Measurements from ENCODE around the gene SSRP1. TPM values are rescaled to one million over a fixed set of nuclear protein-coding genes. Genes with fewer than 3 reads are reported as not detected.
A peak's percentile ranks its signal among the peaks of the same experiment; 100 is the strongest.
"Not testable (repeated sequence)": the region's sequence is repeated elsewhere in the genome, so short reads cannot be mapped to it uniquely, and the experiment has no call there.

The SSRP1 gene
- total and polyA plus RNA-seq, 12 donors: 25.3 to 106 (median 56.9) TPM

GRCh38 chr11:57340039-57340615 is 4.4 kb upstream of the SSRP1 start:
- no peak for TF ChIP-seq POLR2A (IDR thresholded peaks at IDR 0.05)
- peak in 1 of 6 experiments; percentile 11 for TF ChIP-seq CTCF (IDR thresholded peaks at IDR 0.05)
- WGBS, 4 donors: 37 to 39% (median 38%) methylated on average over 11 to 12 of the region's 12 CpGs
- H3K27ac ChIP-seq: no peak overlapping the region

GRCh38 chr11:57339328-57339727 is 3.6 kb upstream of the SSRP1 start:
- no peak overlapping the region for H3K27ac ChIP-seq
- H3K27me3 ChIP-seq: no peaks in the 10 kb centered on the region
- H3K36me3 ChIP-seq (replicated peaks in 1 of 2): no peaks in the 10 kb centered on the region
- intact Hi-C loops (cut with DNase I): no loop called here
- TF ChIP-seq CTCF (IDR thresholded peaks at IDR 0.05): no peak
- TF ChIP-seq POLR2A (IDR thresholded peaks at IDR 0.05): no peak
- H3K4me3 ChIP-seq: no peak overlapping the region
- DNase-seq: no peak
- no peaks in the 10 kb centered on the region for H3K9me3 ChIP-seq (replicated peaks in 1 of 3)
- 68 to 84% (median 78%) methylated on average over 5 of the region's 5 CpGs for WGBS, 4 donors
- peaks cover 0 to 13% of the 10 kb centered on the region in 2 donors for H3K4me1 ChIP-seq (replicated peaks in 1 of 2)

More at GRCh38 chr11:57340039-57340615, 4.4 kb upstream of the SSRP1 start:
- DNase-seq: peak in 1 of 7 donors; percentile 48
- intact Hi-C loops (cut with DNase I): loop anchor here (10.0 kb wide), 4 partner anchors 115 to 305 kb away; partner anchors contain the start of gene YPEL4 (in 1 of the 2)
- Histone ChIP-seq H3K9me3 (replicated peaks in 1 of 3) (no peaks in the 10 kb centered on the region), H3K4me3 (no peak overlapping the region), H3K4me1 (replicated peaks in 1 of 2) (peaks cover 0 to 5% of the 10 kb centered on the region in 2 donors), H3K27me3 (no peaks in the 10 kb centered on the region), H3K36me3 (replicated peaks in 1 of 2) (no peaks in the 10 kb centered on the region)

- no peaks in the 10 kb centered on the region for H3K27me3 ChIP-seq
- TF ChIP-seq CTCF (IDR thresholded peaks at IDR 0.05) (no peak), POLR2A (IDR thresholded peaks at IDR 0.05) (no peak)
- 30 to 81% (median 44%) methylated on average over 3 to 4 of the region's 4 CpGs for WGBS, 4 donors
- no peak for DNase-seq
- H3K4me1 ChIP-seq (replicated peaks in 1 of 2): peaks cover 0 to 13% of the 10 kb centered on the region in 2 donors
- no peaks in the 10 kb centered on the region for H3K9me3 ChIP-seq (replicated peaks in 1 of 3)
- intact Hi-C loops (cut with DNase I): no loop called here
- no peak within 1 kb of the TSS for H3K27ac ChIP-seq
- H3K4me3 ChIP-seq: no peak within 1 kb of the TSS
- H3K36me3 ChIP-seq (replicated peaks in 1 of 2): peaks cover 0 to 10% of the 10 kb centered on the region in 2 donors
Measured at GRCh38 chr11:57338142-57338541, 2.5 kb upstream of the SSRP1 start, which contains the start of gene P2RX3. P2RX3 (plus strand) TSS chr11:57338352; CDS start chr11:57338551, 199 bp downstream.

- H3K27me3 ChIP-seq; H3K4me3 ChIP-seq; intact Hi-C loops (cut with DNase I); H3K9me3 ChIP-seq (replicated peaks in 1 of 3); DNase-seq; H3K27ac ChIP-seq: not testable (repeated sequence)
- WGBS, 4 donors: 90 to 93% (median 90%) methylated on average over 6 of the region's 6 CpGs
- peaks cover 0 to 22% of the 10 kb centered on the region in 2 donors for H3K36me3 ChIP-seq (replicated peaks in 1 of 2)
- peaks cover 0 to 13% of the 10 kb centered on the region in 2 donors for H3K4me1 ChIP-seq (replicated peaks in 1 of 2)
Measured at GRCh38 chr11:57336856-57337255, 1.2 kb upstream of the SSRP1 start.

Measured in adrenal gland (tissue), 12 donors.